ENCODE results near the gene FMNL2.

GRCh38 chr2:152426801-152427200 lies 91.8 kb downstream of the FMNL2 start:
- TF ChIP-seq CTCF (IDR thresholded peaks at IDR 0.05; ENCODE audit: borderline replicate concordance, extremely low read depth, low read length, poor library complexity, severe bottlenecking) (no peak), EZH2 (IDR thresholded peaks at IDR 0.05; ENCODE audit: borderline replicate concordance, low read depth, low read length, severe bottlenecking) (no peak)
